ENCODE data around the gene HTT. TPM values are rescaled to one million over a fixed set of nuclear protein-coding genes. Genes with fewer than 3 reads are reported as not detected.
"Not testable (repeated sequence)": the region's sequence is repeated elsewhere in the genome, so short reads cannot be mapped to it uniquely, and the experiment has no call there.

The HTT gene
- polyA plus RNA-seq, 1 donor from 2014 or later, result 10.0 TPM

- Mint-ChIP-seq H3K27me3 (peaks cover 4% of the 10 kb centered on the region), H3K4me3 (peak overlapping the region; percentile 89 to 98 (median 96)), H3K36me3 (peaks cover 12% of the 10 kb centered on the region), H3K4me1 (peaks cover 39 to 49% (median 41%) of the 10 kb centered on the region in 3 donors), H3K27ac (peak overlapping the region; percentile 95 to 98 (median 97)), H3K9me3 (peaks cover 0 to 7% (median 0%) of the 10 kb centered on the region in 3 donors)
Observed at GRCh38 chr4:3041192-3042142, 33.0 kb upstream of the HTT start.

- peak overlapping the region; percentile 89 to 98 (median 96) for H3K4me3 Mint-ChIP-seq
- peaks cover 0 to 7% (median 0%) of the 10 kb centered on the region in 3 donors for H3K9me3 Mint-ChIP-seq
- peaks cover 12% of the 10 kb centered on the region for H3K36me3 Mint-ChIP-seq
- H3K27me3 Mint-ChIP-seq, result peaks cover 1% of the 10 kb centered on the region
- peaks cover 37 to 47% (median 39%) of the 10 kb centered on the region in 3 donors for H3K4me1 Mint-ChIP-seq
- H3K27ac Mint-ChIP-seq, result peak overlapping the region; percentile 95 to 98 (median 97)
Observed at GRCh38 chr4:3042226-3042625, 32.3 kb upstream of the HTT start.

DNA sequence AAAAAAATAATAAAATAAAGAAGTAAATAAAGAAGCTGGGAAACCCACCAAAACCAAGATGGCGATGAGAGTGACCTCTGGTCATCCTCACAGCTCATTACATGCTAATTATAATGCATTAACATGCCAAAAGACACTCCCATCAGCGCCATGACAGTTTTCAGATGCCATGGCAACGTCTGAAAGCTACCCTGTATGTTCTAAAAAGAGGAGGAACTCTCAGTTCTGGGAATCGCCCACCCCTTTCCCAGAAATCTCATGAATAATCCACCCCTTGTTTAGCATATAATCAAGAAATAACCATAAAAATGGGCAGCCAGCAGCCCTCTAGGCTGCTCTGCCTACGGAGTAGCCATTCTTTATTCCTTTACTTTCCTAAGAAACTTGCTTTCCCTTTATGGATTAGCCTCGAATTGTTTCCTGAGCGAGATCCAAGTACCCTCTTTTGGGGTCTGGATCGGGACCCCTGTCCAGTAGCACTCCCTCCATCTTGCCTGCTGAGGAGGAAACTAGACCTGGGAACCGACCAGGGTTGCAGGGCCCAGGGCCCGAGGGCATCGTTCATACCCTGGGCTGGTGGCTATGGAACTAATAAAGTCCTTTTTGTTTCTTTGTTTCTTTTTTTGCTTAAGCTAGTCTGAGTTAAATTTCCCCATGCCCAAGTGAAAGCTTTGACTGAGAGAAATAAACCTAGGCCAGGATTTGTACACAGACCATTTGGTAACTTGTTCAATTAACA lies 31.0 kb upstream of the HTT start:
- H3K4me3 Mint-ChIP-seq, result peak overlapping the region in 3 of 4 donors; percentile 0 to 67 (median 65)
- H3K36me3 Mint-ChIP-seq, result peaks cover 10% of the 10 kb centered on the region
- peaks cover 0 to 7% (median 0%) of the 10 kb centered on the region in 3 donors for H3K9me3 Mint-ChIP-seq
- no peaks in the 10 kb centered on the region for H3K27me3 Mint-ChIP-seq
- peak overlapping the region; percentile 1 to 89 (median 70) for H3K27ac Mint-ChIP-seq
- peaks cover 40 to 52% (median 43%) of the 10 kb centered on the region in 3 donors for H3K4me1 Mint-ChIP-seq

- Mint-ChIP-seq H3K27me3 (no peaks in the 10 kb centered on the region), H3K36me3 (peaks cover 10% of the 10 kb centered on the region), H3K4me1 (peaks cover 36 to 51% (median 43%) of the 10 kb centered on the region in 3 donors)
Observed at GRCh38 chr4:3044870-3045819, 29.3 kb upstream of the HTT start.

DNA sequence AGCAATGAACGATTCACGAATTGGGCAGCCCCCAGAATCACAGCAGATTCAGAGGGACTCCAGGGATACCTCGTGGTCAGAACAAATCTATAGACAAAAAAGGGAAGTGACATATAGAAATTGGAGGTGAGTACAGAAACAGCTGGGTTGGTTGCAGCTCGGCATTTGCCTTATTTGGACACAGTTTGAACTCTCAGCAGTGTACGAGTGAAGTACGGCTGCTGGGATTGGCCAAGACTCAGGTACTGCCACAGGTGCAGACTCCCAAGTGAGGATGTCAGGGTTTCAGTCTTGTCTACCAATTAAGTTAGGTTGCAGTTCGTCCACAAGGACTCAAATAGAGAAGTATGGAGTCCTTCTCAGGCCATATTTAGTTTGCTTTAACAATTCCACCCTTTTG lies 28.3 kb upstream of the HTT start:
- Mint-ChIP-seq H3K4me1 (peaks cover 35 to 48% (median 38%) of the 10 kb centered on the region in 3 donors), H3K9me3 (peaks cover 0 to 7% (median 0%) of the 10 kb centered on the region in 3 donors)

More at GRCh38 chr4:3044870-3045819, 29.3 kb upstream of the HTT start:
- peak overlapping the region; percentile 38 to 88 (median 84) for H3K4me3 Mint-ChIP-seq
- H3K9me3 Mint-ChIP-seq, result peaks cover 0 to 7% (median 0%) of the 10 kb centered on the region in 3 donors
- peak overlapping the region; percentile 95 to 99 (median 98) for H3K27ac Mint-ChIP-seq

DNA sequence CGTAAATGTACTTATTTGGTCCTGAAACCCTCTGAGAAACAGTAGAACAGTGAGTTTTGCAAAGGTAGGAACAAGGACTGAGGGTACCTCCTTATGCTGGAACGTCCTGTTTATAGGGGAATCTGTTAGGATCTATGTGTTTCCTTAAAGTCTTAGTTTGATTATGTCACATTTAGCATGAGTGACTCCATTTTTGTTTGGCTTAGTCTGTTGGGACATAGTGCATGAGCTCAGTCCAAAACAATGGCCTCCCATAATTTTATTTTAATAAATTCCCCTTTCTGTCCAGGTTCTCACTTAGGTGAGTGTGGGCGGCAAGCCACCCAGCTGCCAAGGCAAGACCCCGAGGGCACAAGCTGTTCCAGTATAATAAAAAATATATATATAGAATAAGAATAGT lies 27.9 kb upstream of the HTT start:
- Mint-ChIP-seq H3K36me3 (peaks cover 10% of the 10 kb centered on the region), H3K9me3 (peaks cover 0 to 7% (median 0%) of the 10 kb centered on the region in 3 donors), H3K27me3 (no peaks in the 10 kb centered on the region), H3K4me3 (peak overlapping the region in 3 of 4 donors; percentile 63 to 92 (median 84)), H3K4me1 (peaks cover 33 to 48% (median 35%) of the 10 kb centered on the region in 3 donors), H3K27ac (peak overlapping the region; percentile 95 to 99 (median 98))

More for the DNA sequence above, 28.3 kb upstream of the HTT start:
- peak overlapping the region; percentile 95 to 99 (median 98) for H3K27ac Mint-ChIP-seq
- H3K27me3 Mint-ChIP-seq, result no peaks in the 10 kb centered on the region
- H3K36me3 Mint-ChIP-seq, result peaks cover 10% of the 10 kb centered on the region
- H3K4me3 Mint-ChIP-seq, result peak overlapping the region in 3 of 4 donors; percentile 66 to 84 (median 75)

- peaks cover 11% of the 10 kb centered on the region for H3K36me3 Mint-ChIP-seq
Observed at GRCh38 chr4:3047464-3048286, 26.8 kb upstream of the HTT start.

GRCh38 chr4:3051141-3051897 lies 23.2 kb upstream of the HTT start:
- peaks cover 2 to 13% (median 3%) of the 10 kb centered on the region in 3 donors for H3K9me3 Mint-ChIP-seq
- H3K4me1 Mint-ChIP-seq, result peaks cover 12 to 16% (median 12%) of the 10 kb centered on the region in 3 donors
- H3K36me3 Mint-ChIP-seq, H3K27ac Mint-ChIP-seq, H3K27me3 Mint-ChIP-seq, H3K4me3 Mint-ChIP-seq: not testable (repeated sequence)

More at GRCh38 chr4:3047464-3048286, 26.8 kb upstream of the HTT start:
- Mint-ChIP-seq H3K4me1 (peaks cover 22 to 41% (median 32%) of the 10 kb centered on the region in 3 donors), H3K9me3 (peaks cover 0 to 7% (median 0%) of the 10 kb centered on the region in 3 donors), H3K4me3 (peak overlapping the region; percentile 57 to 92 (median 80)), H3K27ac (peak overlapping the region; percentile 79 to 98 (median 98)), H3K27me3 (no peaks in the 10 kb centered on the region)

- Mint-ChIP-seq H3K9me3 (peaks cover 2 to 13% (median 3%) of the 10 kb centered on the region in 3 donors), H3K27ac (no peak overlapping the region), H3K4me3 (peak overlapping the region in 1 of 4 donors; percentile 39), H3K4me1 (peaks cover 6 to 14% (median 10%) of the 10 kb centered on the region in 3 donors), H3K27me3 (no peaks in the 10 kb centered on the region), H3K36me3 (peaks cover 11% of the 10 kb centered on the region)
Observed at GRCh38 chr4:3054169-3054759, 20.2 kb upstream of the HTT start.

GRCh38 chr4:3059943-3060342 lies 14.5 kb upstream of the HTT start:
- Mint-ChIP-seq H3K36me3 (peaks cover 12% of the 10 kb centered on the region), H3K27ac (peak overlapping the region in 1 of 3 donors; percentile 31), H3K4me3 (peak overlapping the region in 1 of 4 donors; percentile 28), H3K27me3 (no peaks in the 10 kb centered on the region), H3K4me1 (peaks cover 12% of the 10 kb centered on the region in 3 donors), H3K9me3 (peaks cover 0 to 10% (median 0%) of the 10 kb centered on the region in 3 donors)

- Mint-ChIP-seq H3K9me3 (peaks cover 0 to 3% (median 0%) of the 10 kb centered on the region in 3 donors), H3K4me3 (no peak overlapping the region), H3K27ac (no peak overlapping the region), H3K36me3 (peaks cover 11% of the 10 kb centered on the region), H3K4me1 (peaks cover 12% of the 10 kb centered on the region in 3 donors), H3K27me3 (no peaks in the 10 kb centered on the region)
Observed at GRCh38 chr4:3060946-3061345, 13.5 kb upstream of the HTT start.

DNA sequence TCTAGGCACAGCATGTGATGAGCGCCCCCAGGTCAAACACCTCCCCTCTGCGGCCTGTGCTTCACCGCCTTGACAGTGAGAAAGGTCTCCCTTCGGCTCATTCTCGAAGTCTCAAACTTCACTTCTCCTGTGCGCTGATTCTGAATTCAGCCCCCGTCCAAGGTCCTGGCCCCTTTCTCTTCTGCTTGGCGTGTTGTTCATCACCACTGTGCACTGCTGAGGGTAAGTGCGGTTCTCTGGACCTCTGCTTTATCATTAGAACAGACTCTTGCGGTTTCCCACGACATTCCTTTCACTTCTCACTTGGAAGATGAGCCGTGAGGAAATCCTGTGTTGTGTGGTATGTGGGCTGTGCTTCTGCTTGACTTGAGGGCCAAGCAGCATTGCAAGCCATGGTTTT lies 12.0 kb upstream of the HTT start:
- Mint-ChIP-seq H3K4me1 (peaks cover 12% of the 10 kb centered on the region in 3 donors), H3K27me3 (no peaks in the 10 kb centered on the region), H3K27ac (peak overlapping the region in 2 of 3 donors; percentile 14 to 53), H3K9me3 (no peaks in the 10 kb centered on the region), H3K4me3 (no peak overlapping the region), H3K36me3 (peaks cover 6% of the 10 kb centered on the region)

All from IgD-negative memory B cell (primary cell).